GM12878 (cell line): ENCODE data around the gene NINL. TPM values are rescaled to one million over a fixed set of nuclear protein-coding genes. Genes with fewer than 3 reads are reported as not detected.

Experiments
- CEBPB ChIP-seq, 2 experiments: fragments of 150-350 bp in 1 of 2; IDR thresholded peaks; 2 replicates each; pipeline ENCODE4 v1.6.1; 2012 to 2014; ENCODE audit warnings: low read depth in 2 of 2, low read length in 2 of 2, borderline replicate concordance in 1 of 2, inconsistent platforms in 1 of 2
- CHD2 ChIP-seq: IDR thresholded peaks from 2 replicates; pipeline ENCODE4 v1.6.1; 2011; ENCODE audit warnings: low read depth, low read length, improper control_type of control experiment, borderline replicate concordance
- CREB1 ChIP-seq: IDR thresholded peaks from 2 replicates; pipeline ENCODE4 v1.6.1; 2012; ENCODE audit warnings: low read depth, mild to moderate bottlenecking, inconsistent platforms
- E2F4 ChIP-seq: IDR thresholded peaks from 2 replicates; pipeline ENCODE4 v1.6.1; 2012; ENCODE audit warnings: low read depth, low read length, improper control_type of control experiment
- EGR1 ChIP-seq, 2 experiments: IDR thresholded peaks; 1 replicate in 1 of 2; 2 replicates in 1 of 2; pipeline ENCODE4 v1.6.1; 2011 to 2012; ENCODE audit warnings: low read depth in 2 of 2, low read length in 2 of 2, borderline replicate concordance in 1 of 2, mild to moderate bottlenecking in 1 of 2, moderate library complexity in 1 of 2
- EZH2 ChIP-seq: IDR thresholded peaks from 2 replicates; pipeline ENCODE4 v1.6.1; 2012; ENCODE audit warnings: low read depth, mild to moderate bottlenecking, control low read depth, inconsistent platforms, low read length, borderline replicate concordance; ENCODE audit not compliant: control insufficient read depth
- IKZF2 ChIP-seq, 2 experiments: fragments of 450-650 bp; IDR thresholded peaks; 2 replicates each; pipeline ENCODE4 v1.6.1; 2017; ENCODE audit warnings: mild to moderate bottlenecking in 2 of 2, moderate library complexity in 2 of 2
- JUNB ChIP-seq: IDR thresholded peaks from 2 replicates; pipeline ENCODE4 v1.6.1; 2016; ENCODE audit warnings: antibody characterized with exemption, mild to moderate bottlenecking
- NBN ChIP-seq: fragments of 450-650 bp; IDR thresholded peaks from 2 replicates; pipeline ENCODE4 v1.6.1; 2016
- NR2C1 ChIP-seq: fragments of 450-650 bp; IDR thresholded peaks from 2 replicates; pipeline ENCODE4 v1.6.1; 2017; ENCODE audit warnings: antibody characterized with exemption, mild to moderate bottlenecking, moderate library complexity
- NRF1 ChIP-seq: conservative IDR thresholded peaks from 2 replicates; pipeline ENCODE4 v1.6.1; 2011; ENCODE audit warnings: mild to moderate bottlenecking, low read depth, low read length, improper control_type of control experiment
- PKNOX1 ChIP-seq: fragments of 450-650 bp; IDR thresholded peaks from 2 replicates; pipeline ENCODE4 v1.6.1; 2016; ENCODE audit warnings: mild to moderate bottlenecking
- REST ChIP-seq: IDR thresholded peaks from 2 replicates; pipeline ENCODE4 v1.6.1; 2012; ENCODE audit warnings: mild to moderate bottlenecking, low read depth, low read length
- SKIL ChIP-seq: fragments of 450-650 bp; IDR thresholded peaks from 2 replicates; pipeline ENCODE4 v1.6.1; 2017; ENCODE audit warnings: mild to moderate bottlenecking, low read depth, inconsistent platforms; ENCODE audit not compliant: poor library complexity, severe bottlenecking
- SPI1 ChIP-seq: IDR thresholded peaks from 2 replicates; pipeline ENCODE4 v1.6.1; 2011; ENCODE audit warnings: low read depth, mild to moderate bottlenecking, low read length, moderate library complexity, borderline replicate concordance; ENCODE audit not compliant: insufficient read depth
- SUPT20H ChIP-seq: IDR thresholded peaks from 2 replicates; pipeline ENCODE4 v1.6.1; 2011; ENCODE audit warnings: low read depth, mild to moderate bottlenecking, low read length, moderate library complexity, borderline replicate concordance; ENCODE audit not compliant: control insufficient read depth
- TCF7 ChIP-seq: IDR thresholded peaks from 2 replicates; pipeline ENCODE4 v1.6.1; 2014; ENCODE audit warnings: antibody characterized with exemption, borderline replicate concordance
- USF2 ChIP-seq: IDR thresholded peaks from 2 replicates; pipeline ENCODE4 v1.6.1; 2011; ENCODE audit warnings: low read depth, low read length, improper control_type of control experiment, borderline replicate concordance
- ZNF384 ChIP-seq: IDR thresholded peaks from 2 replicates; pipeline ENCODE4 v1.6.1; 2012; ENCODE audit warnings: low read depth, mild to moderate bottlenecking, low read length, improper control_type of control experiment, borderline replicate concordance
- polyA plus RNA-seq, 11 experiments: library from polyadenylated mRNA; depleted of rRNA in 4 of 11; unstranded in 6 of 11; stranded (reverse) in 5 of 11; fragments of >200 nt; fragmentation: Nextera tagmentation in 4 of 11; fragmentation: Illumina TruSeq in 1 of 11; extraction: Ambion mirVana in 4 of 11; extraction: Trizol in 1 of 11; gene quantifications; 1 replicate in 1 of 11; 2 replicates in 10 of 11; pipeline versions ENCODE4 v1.2.1 to v1.2.3, GENCODE V29; 2011 to 2016; ENCODE audit warnings: inconsistent platforms in 2 of 11, missing spikeins in 2 of 11, low read depth in 1 of 11
- total RNA-seq, 4 experiments: library from RNA; depleted of rRNA in 3 of 4; stranded (reverse); fragments of >200 nt in 3 of 4; fragmentation: Illumina TruSeq in 1 of 4; extraction: Trizol in 1 of 4; gene quantifications; 2 replicates each; pipeline versions ENCODE4 v1.2.1 to v1.2.3, GENCODE V29; 2013 to 2021

NINL gene
- total and polyA plus RNA-seq, 10 of the 15 experiments (the other 5 are each of a cell fraction or from before 2014, with no cell fraction given) = 0.04 to 0.77 (median 0.23) TPM; not detected in 1

- TF ChIP-seq CEBPB (IDR thresholded peaks at IDR 0.05; ENCODE audit: borderline replicate concordance in 1 of 2, low read depth in 2 of 2, low read length in 2 of 2) (no peak), NBN (no peak; the same call in none of the 2 replicates), EGR1 (IDR thresholded peaks at IDR 0.05; ENCODE audit: borderline replicate concordance in 1 of 2, low read depth in 2 of 2, low read length in 2 of 2) (peak in 1 of 2 experiments; percentile 51; a peak in 1 of 3 replicates), REST (no peak), NRF1 (peak; percentile 91), PKNOX1 (peak; percentile 45), E2F4 (peak; percentile 55; the same call in 1 of the 2 replicates), JUNB (no peak; the same call in 1 of the 2 replicates), USF2 (no peak), SKIL (peak; percentile 51), SPI1 (no peak), NR2C1 (peak; percentile 50; the same call in 1 of the 2 replicates), EZH2 (no peak), TCF7 (no peak), SUPT20H (no peak), ZNF384 (no peak), IKZF2 (IDR thresholded peaks at IDR 0.05) (peak; percentile 57 to 69; a peak in 3 of 4 replicates), CHD2 (peak; percentile 99), CREB1 (peak; percentile 86)
Observed at GRCh38 chr20:25623736-25624499, 38.6 kb upstream of the NINL start, which contains the start of gene NANP (continued).
